ENCODE data around the gene EEF1AKMT2.

- TF ChIP-seq, protein P1, sequence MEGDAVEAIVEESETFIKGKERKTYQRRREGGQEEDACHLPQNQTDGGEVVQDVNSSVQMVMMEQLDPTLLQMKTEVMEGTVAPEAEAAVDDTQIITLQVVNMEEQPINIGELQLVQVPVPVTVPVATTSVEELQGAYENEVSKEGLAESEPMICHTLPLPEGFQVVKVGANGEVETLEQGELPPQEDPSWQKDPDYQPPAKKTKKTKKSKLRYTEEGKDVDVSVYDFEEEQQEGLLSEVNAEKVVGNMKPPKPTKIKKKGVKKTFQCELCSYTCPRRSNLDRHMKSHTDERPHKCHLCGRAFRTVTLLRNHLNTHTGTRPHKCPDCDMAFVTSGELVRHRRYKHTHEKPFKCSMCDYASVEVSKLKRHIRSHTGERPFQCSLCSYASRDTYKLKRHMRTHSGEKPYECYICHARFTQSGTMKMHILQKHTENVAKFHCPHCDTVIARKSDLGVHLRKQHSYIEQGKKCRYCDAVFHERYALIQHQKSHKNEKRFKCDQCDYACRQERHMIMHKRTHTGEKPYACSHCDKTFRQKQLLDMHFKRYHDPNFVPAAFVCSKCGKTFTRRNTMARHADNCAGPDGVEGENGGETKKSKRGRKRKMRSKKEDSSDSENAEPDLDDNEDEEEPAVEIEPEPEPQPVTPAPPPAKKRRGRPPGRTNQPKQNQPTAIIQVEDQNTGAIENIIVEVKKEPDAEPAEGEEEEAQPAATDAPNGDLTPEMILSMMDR (IDR thresholded peaks at IDR 0.05; ENCODE audit: low read depth, low read length, poor library complexity, severe bottlenecking), result no peak
- no peak for TF ChIP-seq EZH2phosphoT487 (IDR thresholded peaks at IDR 0.05; ENCODE audit: borderline replicate concordance, low read length)
These were observed 83.4 kb downstream of the EEF1AKMT2 start for GRCh38 chr10:124708246-124708779.
